NCI-H524 treated with DMSO at 0.1 percent for 48 hours (cell line): Measurements from ENCODE around the gene CUEDC1.

ENCODE experiments used
- DNase-seq: peaks from one replicate; lab custom pipeline; 2025; lab: John Stamatoyannopoulos, UW

CUEDC1 gene

GRCh38 chr17:57915985-57916757, 39.0 kb downstream of the CUEDC1 start:
- no peak for DNase-seq

- peak; percentile 65 for DNase-seq
These were observed 39.7 kb downstream of the CUEDC1 start for GRCh38 chr17:57915544-57915943.

GRCh38 chr17:57914273-57915142, 40.7 kb downstream of the CUEDC1 start:
- DNase-seq = peak; percentile 78

GRCh38 chr17:57913575-57914272, 41.5 kb downstream of the CUEDC1 start:
- no peak for DNase-seq

GRCh38 chr17:57911834-57912673, 43.2 kb downstream of the CUEDC1 start:
- DNase-seq = peak; percentile 92

GRCh38 chr17:57910462-57911420, 44.5 kb downstream of the CUEDC1 start:
- no peak for DNase-seq

GRCh38 chr17:57909551-57909950, 45.7 kb downstream of the CUEDC1 start:
- DNase-seq = no peak

GRCh38 chr17:57908278-57908677, 46.9 kb downstream of the CUEDC1 start:
- no peak for DNase-seq

GRCh38 chr17:57906910-57907309, 48.3 kb downstream of the CUEDC1 start:
- peak; percentile 49 for DNase-seq

GRCh38 chr17:57905875-57906455, 49.2 kb downstream of the CUEDC1 start:
- DNase-seq = no peak

GRCh38 chr17:57903961-57904360, 51.3 kb downstream of the CUEDC1 start:
- no peak for DNase-seq

GRCh38 chr17:57902800-57903759, 52.1 kb downstream of the CUEDC1 start:
- DNase-seq = no peak

- DNase-seq = no peak
These were observed 53.0 kb downstream of the CUEDC1 start for GRCh38 chr17:57902117-57902799.

GRCh38 chr17:57900991-57901743, 54.0 kb downstream of the CUEDC1 start:
- DNase-seq = no peak

GRCh38 chr17:57899822-57900221, 55.4 kb downstream of the CUEDC1 start:
- no peak for DNase-seq

- DNase-seq = no peak
These were observed 55.8 kb downstream of the CUEDC1 start for GRCh38 chr17:57899391-57899790.

GRCh38 chr17:57898487-57899311, 56.5 kb downstream of the CUEDC1 start:
- peak; percentile 90 for DNase-seq
